Esophagus muscularis mucosa (tissue), 4 donors: ENCODE measurements around the gene IRS1. TPM values are rescaled to one million over a fixed set of nuclear protein-coding genes. Genes with fewer than 3 reads are reported as not detected.

Experiments
- DNase-seq: peaks from one replicate; pipeline ENCODE4 v3.0.0-alpha.2; 2017; ENCODE audit errors: extremely low spot score
- H3K27ac ChIP-seq, 4 donors: fragments of 200-600 bp; sonication (generic); replicated peaks in 1 of 4; 1 replicate in 3 of 4; 2 replicates in 1 of 4; pipeline ENCODE4 v1.5.1; 2016 to 2019; ENCODE audit warnings: mild to moderate bottlenecking in 1 of 4
- H3K27me3 ChIP-seq, 4 donors: fragments of 200-600 bp; sonication (generic); one replicate each; pipeline versions ENCODE4 v1.5.1 to v1.6.0; 2016 to 2019
- H3K36me3 ChIP-seq, 4 donors: fragments of 200-600 bp; sonication (generic); one replicate each; pipeline ENCODE4 v1.5.1; 2016 to 2019
- H3K4me1 ChIP-seq, 4 donors: fragments of 200-600 bp; sonication (generic); one replicate each; pipeline ENCODE4 v1.5.1; 2016 to 2019
- H3K4me3 ChIP-seq, 4 donors: fragments of 200-600 bp; sonication (generic); 1 replicate in 2 of 4; 2 replicates in 2 of 4; pipeline ENCODE4 v1.5.1; 2016 to 2019; ENCODE audit warnings: mild to moderate bottlenecking in 4 of 4, moderate library complexity in 1 of 4
- H3K9me3 ChIP-seq, 4 donors: fragments of 200-600 bp; sonication (generic); 1 replicate in 3 of 4; 2 replicates in 1 of 4; pipeline ENCODE4 v1.5.1; 2016 to 2019
- CTCF ChIP-seq, 3 experiments: fragments of 200-600 bp in 2 of 3; fragments of 450-650 bp in 1 of 3; sonication (generic) in 2 of 3; IDR thresholded peaks; one replicate each; pipeline ENCODE4 v1.5.1; 2017 to 2019; ENCODE audit warnings: antibody characterized with exemption in 3 of 3, mild to moderate bottlenecking in 2 of 3, moderate library complexity in 1 of 3
- EP300 ChIP-seq: sonication (generic); formaldehyde crosslinking; IDR thresholded peaks from one replicate; pipeline ENCODE4 v1.6.1; 2017; ENCODE audit warnings: antibody characterized with exemption
- POLR2A ChIP-seq: fragments of 450-650 bp; IDR thresholded peaks from one replicate; pipeline ENCODE4 v1.6.1; 2017; ENCODE audit warnings: antibody characterized with exemption, moderate library complexity, mild to moderate bottlenecking, low read depth
- POLR2AphosphoS5 ChIP-seq, 2 donors: sonication (generic); formaldehyde crosslinking; IDR thresholded peaks; one replicate each; pipeline ENCODE4 v1.6.1; 2017; ENCODE audit warnings: antibody characterized with exemption in 2 of 2
- WGBS: methylation state at CpG from one replicate; pipeline ENCODE4 v1.1.5; 2018; 5-methylcytosine and 5-hydroxymethylcytosine counted together
- intact Hi-C: fragments of 100-400 bp; cut with DNase I; formaldehyde crosslinking; loops from one replicate; pipeline ENCODE4 v1.15.1; 2023
- total RNA-seq, 4 donors: library from RNA; depleted of rRNA; stranded (reverse); fragments of >200 nt; gene quantifications; one replicate each; pipeline versions ENCODE4 v1.1.0 to v1.2.1, GENCODE V29; 2016

IRS1 gene
- total RNA-seq, 4 donors from 2014 or later: 27.8 to 47.6 (median 32.8) TPM

GRCh38 chr2:226702376-226702775, 97.2 kb downstream of the IRS1 start:
- H3K4me3 ChIP-seq: no peak overlapping the region
- no peaks in the 10 kb centered on the region for H3K27me3 ChIP-seq
- DNase-seq: peak; percentile 17
- peaks cover 8 to 16% (median 10%) of the 10 kb centered on the region in 4 donors for H3K4me1 ChIP-seq
- H3K27ac ChIP-seq: no peak overlapping the region
- 73% methylated on average over 7 of the region's 7 CpGs for WGBS
- TF ChIP-seq EP300: no peak
- TF ChIP-seq CTCF (IDR thresholded peaks at IDR 0.05): no peak
- TF ChIP-seq POLR2AphosphoS5 (IDR thresholded peaks at IDR 0.05): no peak
- TF ChIP-seq POLR2A: no peak
- no peaks in the 10 kb centered on the region for H3K36me3 ChIP-seq
- intact Hi-C loops: no loop called here
- H3K9me3 ChIP-seq: no peaks in the 10 kb centered on the region

GRCh38 chr2:226701052-226701451, 98.6 kb downstream of the IRS1 start:
- peak; percentile 81 for DNase-seq
- Histone ChIP-seq H3K4me1 (peaks cover 8 to 16% (median 10%) of the 10 kb centered on the region in 4 donors), H3K27me3 (no peaks in the 10 kb centered on the region), H3K36me3 (no peaks in the 10 kb centered on the region), H3K4me3 (no peak overlapping the region), H3K27ac (no peak overlapping the region), H3K9me3 (no peaks in the 10 kb centered on the region)
- intact Hi-C loops: no loop called here
- TF ChIP-seq POLR2AphosphoS5 (IDR thresholded peaks at IDR 0.05) (no peak), CTCF (IDR thresholded peaks at IDR 0.05) (no peak), EP300 (no peak), POLR2A (no peak)
- WGBS: 71% methylated on average over 1 of the region's 1 CpG

- H3K27me3 ChIP-seq: no peaks in the 10 kb centered on the region
- H3K27ac ChIP-seq: peak overlapping the region in 2 of 4 donors; percentile 32 to 38
- no peaks in the 10 kb centered on the region for H3K36me3 ChIP-seq
- 63% methylated on average over 2 of the region's 2 CpGs for WGBS
- H3K4me1 ChIP-seq: peaks cover 8 to 25% (median 18%) of the 10 kb centered on the region in 4 donors
- intact Hi-C loops: no loop called here
- TF ChIP-seq POLR2AphosphoS5 (IDR thresholded peaks at IDR 0.05): peak; percentile 36 to 55
- no peak for TF ChIP-seq EP300
- peak in 1 of 3 experiments; percentile 27 for TF ChIP-seq CTCF (IDR thresholded peaks at IDR 0.05)
- TF ChIP-seq POLR2A: no peak
- H3K4me3 ChIP-seq: no peak overlapping the region
- DNase-seq: peak; percentile 92
- H3K9me3 ChIP-seq: no peaks in the 10 kb centered on the region
Measured at GRCh38 chr2:226699321-226699720, 100.3 kb downstream of the IRS1 start.

GRCh38 chr2:226698671-226699070, 100.9 kb downstream of the IRS1 start:
- H3K4me3 ChIP-seq: no peak overlapping the region
- H3K27me3 ChIP-seq: no peaks in the 10 kb centered on the region
- no peak for TF ChIP-seq CTCF (IDR thresholded peaks at IDR 0.05)
- no peak for TF ChIP-seq POLR2AphosphoS5 (IDR thresholded peaks at IDR 0.05)
- TF ChIP-seq EP300: no peak
- TF ChIP-seq POLR2A: no peak
- peaks cover 8 to 30% (median 22%) of the 10 kb centered on the region in 4 donors for H3K4me1 ChIP-seq
- DNase-seq: no peak
- H3K27ac ChIP-seq: peak overlapping the region in 2 of 4 donors; percentile 32 to 38
- H3K36me3 ChIP-seq: no peaks in the 10 kb centered on the region
- intact Hi-C loops: no loop called here
- no peaks in the 10 kb centered on the region for H3K9me3 ChIP-seq
